Rectal smooth muscle tissue (tissue), 1 donor: Measurements from ENCODE around the gene ESYT2.

Source experiments
- H3K27ac ChIP-seq: one replicate; pipeline ENCODE4 v1.7.0; 2013; ENCODE audit warnings: low read depth, low read length, inconsistent platforms
- H3K27me3 ChIP-seq: one replicate; pipeline ENCODE4 v1.7.0; 2013; ENCODE audit warnings: low read length; ENCODE audit not compliant: control insufficient read depth, insufficient read depth
- H3K36me3 ChIP-seq: one replicate; pipeline ENCODE4 v1.7.0; 2013; ENCODE audit warnings: low read length; ENCODE audit not compliant: control insufficient read depth, insufficient read depth
- H3K4me1 ChIP-seq: one replicate; pipeline ENCODE4 v1.7.0; 2013; ENCODE audit warnings: low read length; ENCODE audit not compliant: control insufficient read depth, insufficient read depth
- H3K4me3 ChIP-seq: one replicate; pipeline ENCODE4 v1.7.0; 2013; ENCODE audit warnings: low read length
- H3K9ac ChIP-seq: one replicate; pipeline ENCODE4 v1.7.0; 2013; ENCODE audit warnings: low read length

The ESYT2 gene

DNA sequence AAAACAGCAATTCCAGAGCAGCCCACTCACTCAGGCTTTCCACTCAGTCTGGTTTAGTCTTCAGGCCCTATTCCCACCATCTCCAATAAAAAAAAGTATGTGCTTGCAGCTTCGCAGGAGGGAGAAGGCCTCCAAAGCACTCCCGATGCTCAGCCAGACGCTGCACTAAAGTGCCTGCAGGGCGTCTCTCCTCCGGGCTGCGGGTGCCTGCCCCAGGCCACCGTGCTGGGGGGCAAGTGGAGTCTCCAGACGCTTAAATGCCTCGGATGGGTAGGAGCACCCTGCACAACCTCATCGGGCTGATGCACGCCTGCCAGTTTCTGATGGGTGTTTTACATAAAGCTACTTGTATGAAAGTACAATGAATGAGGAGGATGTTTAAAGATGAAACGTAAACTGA is 93.4 kb downstream of the ESYT2 start:
- no peak overlapping the region for H3K27ac ChIP-seq
- H3K4me1 ChIP-seq = peaks cover 14% of the 10 kb centered on the region
- no peak overlapping the region for H3K9ac ChIP-seq
- no peaks in the 10 kb centered on the region for H3K27me3 ChIP-seq
- H3K36me3 ChIP-seq = peaks cover 28% of the 10 kb centered on the region
- no peak overlapping the region for H3K4me3 ChIP-seq

GRCh38 chr7:158734861-158735260 is 94.4 kb downstream of the ESYT2 start:
- Histone ChIP-seq H3K27me3 (no peaks in the 10 kb centered on the region), H3K36me3 (peaks cover 30% of the 10 kb centered on the region), H3K9ac (no peak overlapping the region), H3K27ac (no peak overlapping the region), H3K4me3 (no peak overlapping the region), H3K4me1 (peaks cover 4% of the 10 kb centered on the region)

GRCh38 chr7:158733775-158734494 is 95.4 kb downstream of the ESYT2 start:
- H3K27me3 ChIP-seq = no peaks in the 10 kb centered on the region
- H3K27ac ChIP-seq = no peak overlapping the region
- no peak overlapping the region for H3K4me3 ChIP-seq
- H3K36me3 ChIP-seq = peaks cover 29% of the 10 kb centered on the region
- H3K4me1 ChIP-seq = no peaks in the 10 kb centered on the region
- no peak overlapping the region for H3K9ac ChIP-seq

GRCh38 chr7:158733220-158733519 is 96.1 kb downstream of the ESYT2 start:
- H3K4me3 ChIP-seq = no peak overlapping the region
- no peak overlapping the region for H3K9ac ChIP-seq
- H3K27ac ChIP-seq = no peak overlapping the region
- no peaks in the 10 kb centered on the region for H3K27me3 ChIP-seq
- peaks cover 29% of the 10 kb centered on the region for H3K36me3 ChIP-seq
- H3K4me1 ChIP-seq = no peaks in the 10 kb centered on the region

- Histone ChIP-seq H3K27ac (peak overlapping the region; percentile 30), H3K4me1 (no peaks in the 10 kb centered on the region), H3K4me3 (no peak overlapping the region), H3K9ac (no peak overlapping the region), H3K36me3 (peaks cover 29% of the 10 kb centered on the region), H3K27me3 (no peaks in the 10 kb centered on the region)
Measured at GRCh38 chr7:158732494-158733219, 96.7 kb downstream of the ESYT2 start.

DNA sequence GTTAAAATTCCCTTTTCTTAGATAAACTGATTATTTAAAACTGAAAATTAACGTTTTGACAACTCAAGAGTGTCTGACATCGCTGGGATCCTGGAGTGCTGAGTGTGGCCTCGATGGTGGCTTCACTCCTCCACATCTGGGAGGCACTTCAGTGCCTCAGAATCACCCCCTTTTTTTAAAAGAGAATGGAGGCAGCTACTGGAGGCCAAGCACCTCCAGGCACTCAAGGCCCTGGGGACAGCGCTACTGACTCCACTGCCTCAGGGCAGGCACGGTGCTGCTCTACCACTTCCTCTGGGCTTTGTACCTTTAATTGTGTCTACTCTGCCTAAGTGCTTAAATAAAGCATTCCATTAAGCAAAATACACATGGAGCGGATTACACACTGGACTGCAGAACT is 97.5 kb downstream of the ESYT2 start:
- no peak overlapping the region for H3K9ac ChIP-seq
- no peak overlapping the region for H3K4me3 ChIP-seq
- H3K27ac ChIP-seq = no peak overlapping the region
- peaks cover 21% of the 10 kb centered on the region for H3K36me3 ChIP-seq
- no peaks in the 10 kb centered on the region for H3K4me1 ChIP-seq
- no peaks in the 10 kb centered on the region for H3K27me3 ChIP-seq

DNA sequence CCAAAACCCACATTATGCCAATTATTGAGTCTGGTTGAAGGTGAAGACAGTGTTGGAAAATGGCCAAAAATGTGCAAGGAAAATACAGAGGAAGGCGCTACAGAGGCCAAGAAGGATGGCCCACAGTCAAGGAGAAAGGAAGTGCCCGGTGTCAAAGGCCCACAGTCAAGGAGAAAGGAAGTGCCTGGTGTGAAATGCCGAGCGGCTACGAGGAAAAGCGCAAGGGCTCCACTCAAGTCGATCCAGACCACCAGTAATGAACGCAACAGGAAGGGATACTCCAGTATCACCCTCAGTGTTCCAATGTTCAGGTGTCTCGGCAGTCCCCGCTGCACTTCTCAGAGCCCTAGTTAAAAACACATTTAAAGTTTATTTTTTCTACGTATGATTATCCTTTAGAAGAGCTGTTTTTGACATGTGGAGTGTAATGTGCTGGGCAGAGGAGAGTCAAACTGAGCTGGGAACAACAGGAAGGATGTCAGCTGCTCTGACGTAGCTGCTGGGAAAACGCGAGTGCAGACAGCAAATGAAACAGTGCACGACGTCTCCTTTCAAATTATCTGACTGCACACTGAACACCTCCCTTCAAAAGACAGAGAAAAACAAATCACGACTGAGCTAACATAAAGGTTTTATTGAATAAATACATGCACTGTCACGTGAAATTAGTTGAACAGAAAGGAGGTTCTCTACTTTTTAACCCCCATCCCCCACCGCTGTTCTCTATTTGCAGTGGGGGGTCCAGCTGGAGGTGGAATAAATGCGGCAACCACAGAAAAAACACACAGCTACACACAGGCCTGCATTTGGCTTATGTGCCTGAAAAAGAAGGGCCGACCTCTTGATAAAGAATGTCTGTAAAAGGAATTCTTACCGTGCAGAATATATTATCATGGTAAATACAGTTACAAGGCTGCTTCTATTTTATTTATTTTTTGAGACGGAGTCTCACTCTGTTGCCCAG is 98.6 kb downstream of the ESYT2 start:
- Histone ChIP-seq H3K27me3 (no peaks in the 10 kb centered on the region), H3K4me1 (no peaks in the 10 kb centered on the region), H3K36me3 (peaks cover 19% of the 10 kb centered on the region), H3K4me3 (no peak overlapping the region), H3K27ac (peak overlapping the region; percentile 49), H3K9ac (no peak overlapping the region)

DNA sequence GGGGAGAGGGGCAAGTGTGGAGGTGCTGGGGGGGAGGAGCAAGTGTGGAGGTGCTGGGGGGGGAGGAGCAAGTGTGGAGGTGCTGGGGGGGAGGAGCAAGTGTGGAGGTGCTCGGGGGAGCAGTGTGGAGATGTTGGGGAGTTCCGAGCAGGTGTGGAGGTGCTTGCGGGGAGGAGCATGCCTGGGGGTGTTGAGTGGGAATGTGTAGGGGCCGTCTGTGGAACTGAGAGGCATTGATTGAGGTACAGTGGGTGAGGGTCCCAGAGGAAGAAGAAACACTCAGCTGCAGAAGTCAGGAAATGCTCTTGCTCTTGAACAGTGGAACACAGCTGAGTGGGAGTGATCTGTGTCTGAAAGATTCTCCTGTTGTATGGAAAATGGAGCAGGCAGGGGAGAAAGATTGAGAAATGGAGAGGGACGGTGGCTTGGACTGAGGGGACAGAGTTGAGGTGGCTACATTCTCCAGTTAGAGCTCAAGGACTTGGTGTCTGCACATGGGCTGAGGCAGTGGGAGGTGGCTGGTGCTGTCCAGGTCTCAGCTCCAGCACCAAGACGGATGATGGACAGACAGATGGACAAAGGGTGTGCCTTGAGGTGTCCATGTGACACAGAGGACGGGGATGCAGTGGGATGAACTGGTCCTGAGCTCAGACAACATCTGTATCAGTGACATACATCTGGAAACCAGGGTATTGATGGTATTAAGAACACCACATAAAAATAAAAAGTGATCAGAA is 99.5 kb downstream of the ESYT2 start:
- Histone ChIP-seq H3K27me3 (no peaks in the 10 kb centered on the region), H3K36me3 (peaks cover 19% of the 10 kb centered on the region), H3K27ac (no peak overlapping the region), H3K9ac (no peak overlapping the region), H3K4me1 (no peaks in the 10 kb centered on the region), H3K4me3 (no peak overlapping the region)

DNA sequence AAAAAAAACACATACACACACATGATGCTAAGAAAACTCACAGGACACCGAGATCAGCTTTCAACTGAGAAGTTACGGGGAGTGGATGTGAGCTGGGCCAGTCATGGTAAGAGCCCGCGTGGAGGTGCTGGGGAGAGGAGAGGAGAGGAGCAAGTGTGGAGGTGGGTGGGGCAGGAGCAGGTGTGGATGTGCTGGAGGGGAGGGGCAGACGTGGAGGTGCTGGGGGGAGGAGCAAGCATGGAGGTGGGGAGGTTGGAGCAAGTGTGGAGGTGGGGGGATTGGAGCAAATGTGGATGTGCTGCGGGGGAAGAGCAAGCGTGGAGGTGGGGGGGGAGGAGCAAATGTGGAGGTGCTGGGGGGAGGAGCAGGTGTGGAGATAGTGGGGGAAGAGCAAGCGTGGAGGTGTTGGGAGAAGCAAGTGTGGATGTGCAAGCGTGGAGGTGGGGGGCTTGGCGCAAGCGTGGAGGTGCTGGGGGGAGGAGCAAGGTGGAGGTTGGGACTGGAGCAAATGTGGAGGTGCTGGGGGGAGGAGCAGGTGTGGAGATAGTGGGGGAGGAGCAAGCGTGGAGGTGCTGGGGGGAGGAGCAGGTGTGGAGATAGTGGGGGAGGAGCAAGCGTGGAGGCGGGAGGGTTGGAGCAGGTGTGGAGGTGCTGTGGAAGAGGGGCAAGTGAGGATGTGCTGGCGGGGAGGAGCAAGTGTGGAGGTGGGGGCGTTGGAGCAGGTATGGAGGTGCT is 100.2 kb downstream of the ESYT2 start:
- no peak overlapping the region for H3K27ac ChIP-seq
- no peak overlapping the region for H3K4me3 ChIP-seq
- H3K27me3 ChIP-seq = no peaks in the 10 kb centered on the region
- H3K36me3 ChIP-seq = peaks cover 14% of the 10 kb centered on the region
- H3K9ac ChIP-seq = no peak overlapping the region
- H3K4me1 ChIP-seq = no peaks in the 10 kb centered on the region

DNA sequence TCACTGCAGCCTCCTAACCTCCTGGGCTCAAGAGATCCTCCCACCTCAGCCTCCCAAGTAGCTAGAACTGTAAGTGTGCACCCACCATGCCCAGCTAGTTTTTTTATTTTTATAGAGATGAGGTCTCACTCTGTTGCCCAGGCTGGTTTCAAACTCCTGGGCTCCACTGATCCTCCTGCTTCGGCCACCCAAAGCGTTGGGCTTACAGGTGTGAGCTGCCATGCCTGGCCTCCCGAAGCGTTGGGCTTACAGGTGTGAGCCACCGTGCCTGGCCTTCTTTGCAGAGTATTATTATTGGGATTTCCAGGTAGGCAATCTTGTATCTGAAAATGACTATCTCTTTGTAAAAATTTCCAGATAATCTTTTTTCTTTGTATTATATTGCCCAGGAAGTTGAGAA is 101.6 kb downstream of the ESYT2 start:
- Histone ChIP-seq H3K36me3 (peaks cover 8% of the 10 kb centered on the region), H3K4me3 (no peak overlapping the region), H3K27ac (no peak overlapping the region), H3K27me3 (no peaks in the 10 kb centered on the region), H3K4me1 (no peaks in the 10 kb centered on the region), H3K9ac (no peak overlapping the region)

GRCh38 chr7:158726277-158726807 is 103.0 kb downstream of the ESYT2 start:
- no peaks in the 10 kb centered on the region for H3K4me1 ChIP-seq
- H3K9ac ChIP-seq = no peak overlapping the region
- no peaks in the 10 kb centered on the region for H3K27me3 ChIP-seq
- H3K36me3 ChIP-seq = peaks cover 8% of the 10 kb centered on the region
- no peak overlapping the region for H3K4me3 ChIP-seq
- H3K27ac ChIP-seq = no peak overlapping the region
